ENCODE data around the gene BAZ2A.

BAZ2A gene

GRCh38 chr12:56645201-56645716, 15.1 kb upstream of the BAZ2A start:
- DNase-seq (ENCODE audit: insufficient read length, low spot score) (no peak), FAIRE-seq (no peak)
- TF ChIP-seq POLR2A (IDR thresholded peaks at IDR 0.05; ENCODE audit: low read depth, low read length): no peak

GRCh38 chr12:56644654-56645053, 14.5 kb upstream of the BAZ2A start:
- TF ChIP-seq POLR2A (IDR thresholded peaks at IDR 0.05; ENCODE audit: low read depth, low read length): no peak
- no peak for FAIRE-seq
- no peak for DNase-seq (ENCODE audit: insufficient read length, low spot score)

DNA sequence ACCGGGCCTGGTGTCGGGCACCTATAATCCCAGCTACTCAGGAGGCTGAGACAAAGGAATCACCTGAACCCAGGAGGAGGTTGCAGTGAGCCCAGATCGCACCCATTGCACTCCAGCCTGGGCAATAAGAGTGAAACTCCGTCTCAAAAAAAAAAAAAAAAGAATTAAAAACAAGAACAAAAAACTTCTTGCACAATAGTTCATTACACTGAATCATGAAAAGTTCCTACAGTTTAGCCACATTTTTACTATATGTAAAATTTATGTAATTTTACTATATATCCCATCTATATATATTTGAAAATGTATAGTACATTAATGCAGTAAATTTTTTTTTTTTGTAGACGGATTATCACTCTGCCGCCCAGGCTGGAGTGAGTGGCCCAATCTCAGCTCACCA, 11.1 kb upstream of the BAZ2A start:
- TF ChIP-seq POLR2A (IDR thresholded peaks at IDR 0.05; ENCODE audit: low read depth, low read length): no peak
- DNase-seq (ENCODE audit: insufficient read length, low spot score) (no peak), FAIRE-seq (no peak)

- no peak for TF ChIP-seq POLR2A (IDR thresholded peaks at IDR 0.05; ENCODE audit: low read depth, low read length)
- DNase-seq (ENCODE audit: insufficient read length, low spot score): no peak
- FAIRE-seq: no peak
Measured at GRCh38 chr12:56637621-56638020, 7.5 kb upstream of the BAZ2A start.

DNA sequence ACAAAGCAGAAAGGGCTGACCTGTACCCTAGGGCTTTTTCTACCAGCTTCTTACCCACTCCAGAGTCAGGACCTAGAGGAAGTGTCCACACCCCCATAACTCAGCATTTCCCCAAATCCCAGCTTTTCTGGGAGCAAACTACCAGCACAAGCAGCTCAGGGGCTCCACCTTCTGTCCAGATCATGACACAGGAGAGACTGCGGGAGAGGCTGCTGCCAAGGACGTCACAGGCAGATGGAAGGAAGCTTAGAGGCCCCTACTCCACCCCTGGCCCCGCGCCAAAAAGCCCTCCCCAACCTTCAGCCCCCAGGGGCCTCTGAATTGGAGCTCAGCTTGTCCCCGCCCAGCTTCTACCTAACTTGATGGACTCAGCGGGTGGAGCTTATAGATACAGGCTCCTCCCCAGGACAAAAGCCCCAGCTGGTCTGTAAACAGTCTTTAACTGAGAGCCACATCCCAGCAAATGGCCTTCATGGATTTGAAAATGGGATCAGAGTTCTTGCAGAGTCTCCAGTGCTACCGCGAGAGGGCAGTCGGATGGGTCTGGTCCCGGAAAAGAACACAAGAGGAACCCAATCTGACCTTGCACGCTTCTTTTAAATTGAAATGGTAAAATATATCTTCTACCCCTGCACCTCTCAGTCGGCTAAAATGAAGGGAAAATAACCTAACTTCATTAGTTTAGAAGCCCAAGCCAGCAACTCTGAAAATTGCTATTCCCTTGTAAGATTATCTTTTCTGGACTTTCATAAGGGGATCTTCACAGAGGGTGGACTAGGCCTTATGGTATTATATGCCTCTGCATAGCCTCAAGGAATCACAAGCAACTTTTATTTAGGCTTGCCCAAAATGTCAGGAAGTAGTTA, 6.8 kb upstream of the BAZ2A start:
- TF ChIP-seq POLR2A (IDR thresholded peaks at IDR 0.05; ENCODE audit: low read depth, low read length): no peak

GRCh38 chr12:56635806-56636674, 5.9 kb upstream of the BAZ2A start:
- FAIRE-seq: no peak
- DNase-seq (ENCODE audit: insufficient read length, low spot score): peak; percentile 92
- TF ChIP-seq POLR2A (IDR thresholded peaks at IDR 0.05; ENCODE audit: low read depth, low read length): 0 out of 2 replicates have a peak, but pooled peaks have one; percentile 20

More for the DNA sequence above, 6.8 kb upstream of the BAZ2A start:
- FAIRE-seq: peak; percentile 79
- DNase-seq (ENCODE audit: insufficient read length, low spot score): peak; percentile 97

DNA sequence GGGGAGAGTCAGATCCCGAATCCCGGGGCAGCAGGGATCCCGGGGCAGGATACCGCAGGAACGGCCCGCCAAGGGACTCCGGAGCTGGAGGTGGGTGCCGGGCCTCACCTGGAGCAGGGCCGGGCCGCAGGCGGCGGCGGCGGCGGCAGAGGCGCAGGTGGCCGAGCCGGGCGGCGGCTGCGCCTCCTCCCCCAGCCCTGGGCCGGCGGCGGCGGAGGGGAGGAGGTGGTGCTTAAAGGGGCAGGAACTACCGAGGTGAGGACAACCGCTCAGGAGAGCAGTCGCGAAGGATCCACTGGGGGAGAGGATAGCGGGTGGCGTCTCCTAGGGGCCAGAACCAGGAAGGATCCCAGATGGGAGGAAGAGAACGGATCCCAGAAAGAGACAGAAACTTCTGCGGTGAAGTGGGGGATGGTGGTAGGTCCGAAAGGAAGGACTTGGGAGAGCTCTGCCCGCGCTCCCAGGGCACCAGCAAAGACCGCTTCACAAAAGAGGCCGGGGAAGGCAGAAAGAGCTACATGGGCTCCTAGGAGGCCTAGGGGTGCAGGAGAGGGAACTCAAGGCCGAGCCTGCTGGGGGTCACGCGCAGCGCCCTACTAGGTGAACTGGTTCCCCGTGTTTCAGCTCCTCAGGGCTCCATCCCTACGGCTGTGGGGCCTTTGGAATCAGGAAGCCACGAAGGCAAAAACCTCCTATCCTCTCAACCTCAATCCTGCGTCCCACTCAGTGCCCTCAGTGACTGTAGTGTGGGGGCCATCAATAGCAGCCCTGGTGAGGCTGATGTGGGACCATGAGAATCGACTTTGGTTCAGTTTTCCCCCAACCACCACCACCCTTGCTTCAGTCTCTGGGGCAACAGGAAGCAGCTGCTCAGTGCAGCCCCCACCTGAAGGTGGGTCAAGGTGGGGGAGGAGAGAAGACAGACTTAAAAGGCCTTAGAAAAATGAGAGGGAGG, 5.0 kb upstream of the BAZ2A start:
- TF ChIP-seq POLR2A (IDR thresholded peaks at IDR 0.05; ENCODE audit: low read depth, low read length): peak; percentile 30; the same call in 1 of the 2 replicates
- peak; percentile 85 for DNase-seq (ENCODE audit: insufficient read length, low spot score)
- FAIRE-seq: no peak

DNA sequence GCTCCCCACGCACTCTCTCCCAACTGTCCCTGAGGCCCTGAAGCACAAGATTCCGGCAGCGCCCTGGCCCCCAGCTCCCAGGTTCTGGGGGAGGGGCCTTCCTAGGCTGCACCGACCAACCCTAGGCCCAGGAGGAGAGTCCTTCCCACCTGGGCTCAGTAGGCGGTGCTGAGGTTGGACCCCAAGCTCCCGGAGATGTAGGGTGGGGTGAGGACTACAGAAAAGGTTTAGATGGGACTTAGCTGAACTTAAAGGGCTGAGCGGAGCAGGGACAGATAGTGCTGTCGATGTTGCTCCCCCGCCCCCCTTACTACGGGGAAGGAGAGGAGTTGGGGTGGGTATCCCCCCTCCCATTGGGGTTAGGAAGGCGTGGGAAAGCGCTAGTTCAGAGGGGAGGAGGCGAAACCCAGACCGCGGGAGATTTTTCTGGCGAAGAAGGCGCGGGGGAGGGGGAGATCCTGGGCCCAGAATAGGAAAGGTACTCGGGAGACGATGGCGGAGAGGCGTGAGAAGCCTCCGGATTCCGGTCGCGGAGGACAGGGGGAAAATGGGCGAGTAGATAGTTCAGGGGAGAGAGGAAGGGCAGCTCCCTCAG, 4.2 kb upstream of the BAZ2A start:
- DNase-seq (ENCODE audit: insufficient read length, low spot score) (no peak), FAIRE-seq (no peak)

GRCh38 chr12:56633468-56634241, 3.5 kb upstream of the BAZ2A start:
- TF ChIP-seq POLR2A (IDR thresholded peaks at IDR 0.05; ENCODE audit: low read depth, low read length): no peak
- no peak for DNase-seq (ENCODE audit: insufficient read length, low spot score)
- no peak for FAIRE-seq

More for the DNA sequence above, 4.2 kb upstream of the BAZ2A start:
- TF ChIP-seq POLR2A (IDR thresholded peaks at IDR 0.05; ENCODE audit: low read depth, low read length): no peak

- TF ChIP-seq POLR2A (IDR thresholded peaks at IDR 0.05; ENCODE audit: low read depth, low read length): no peak
- FAIRE-seq: no peak
- DNase-seq (ENCODE audit: insufficient read length, low spot score): no peak
Measured at GRCh38 chr12:56632701-56633467, 2.8 kb upstream of the BAZ2A start.

All from H54 (cell line).